ENCODE data around the gene DAB2IP.

GRCh38 chr9:121679901-121680635, 28.6 kb downstream of the DAB2IP start:
- TF ChIP-seq CTCF (IDR thresholded peaks at IDR 0.05; ENCODE audit: borderline replicate concordance, extremely low read depth, low read length, poor library complexity, severe bottlenecking), result no peak
- TF ChIP-seq EZH2 (IDR thresholded peaks at IDR 0.05; ENCODE audit: borderline replicate concordance, low read depth, low read length, severe bottlenecking), result no peak

Data from DND-41 (cell line).